HG02870 (cell line): ENCODE results near the gene TMEM39A.

Source experiments
- ATAC-seq: cut with Tn5 transposase; IDR thresholded peaks from one replicate; pipeline ENCODE4 v1.9.1; 2021; ENCODE audit warnings: mild to moderate bottlenecking, moderate library complexity; ENCODE audit not compliant: unreplicated experiment

The TMEM39A gene

GRCh38 chr3:119456469-119456868 is 6.9 kb downstream of the TMEM39A start:
- no peak for ATAC-seq

DNA sequence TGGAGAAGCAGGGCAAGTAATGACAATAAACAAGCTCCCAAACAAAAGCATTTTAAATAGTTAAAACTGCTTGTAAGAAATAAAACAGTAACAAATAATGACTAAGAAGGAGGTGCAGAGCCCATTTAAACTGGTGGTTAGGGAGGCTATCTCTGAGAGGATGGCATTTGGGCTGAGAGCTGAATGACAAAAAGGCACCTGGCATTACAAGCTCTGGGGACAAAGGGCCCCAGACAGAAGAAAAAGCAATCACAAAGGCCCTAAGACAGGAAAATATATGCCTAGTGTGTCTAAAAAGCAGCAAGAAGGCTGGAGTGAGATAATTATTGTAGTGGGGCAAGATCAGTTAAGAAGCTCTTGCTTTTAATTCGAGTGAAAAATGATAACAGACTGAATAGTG is 9.6 kb downstream of the TMEM39A start:
- ATAC-seq = no peak

DNA sequence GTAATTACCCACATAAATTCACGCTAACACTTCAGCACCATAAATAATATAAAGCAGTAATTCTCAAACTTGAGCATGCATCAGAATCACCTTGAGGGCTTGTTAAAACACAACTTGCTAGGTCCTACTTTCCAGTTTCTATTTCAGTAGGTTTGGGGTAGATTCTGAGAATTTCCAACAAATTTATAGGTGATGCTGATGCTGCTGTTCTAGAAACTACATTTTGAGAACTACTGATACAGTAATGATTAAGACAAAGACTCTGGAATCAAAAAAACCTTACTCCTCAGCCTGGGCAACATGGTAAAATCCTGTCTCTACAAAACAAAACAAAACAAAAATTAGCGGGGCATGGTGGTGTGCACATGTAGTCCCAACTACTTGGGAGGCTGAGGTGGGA is 18.8 kb downstream of the TMEM39A start:
- no peak for ATAC-seq

DNA sequence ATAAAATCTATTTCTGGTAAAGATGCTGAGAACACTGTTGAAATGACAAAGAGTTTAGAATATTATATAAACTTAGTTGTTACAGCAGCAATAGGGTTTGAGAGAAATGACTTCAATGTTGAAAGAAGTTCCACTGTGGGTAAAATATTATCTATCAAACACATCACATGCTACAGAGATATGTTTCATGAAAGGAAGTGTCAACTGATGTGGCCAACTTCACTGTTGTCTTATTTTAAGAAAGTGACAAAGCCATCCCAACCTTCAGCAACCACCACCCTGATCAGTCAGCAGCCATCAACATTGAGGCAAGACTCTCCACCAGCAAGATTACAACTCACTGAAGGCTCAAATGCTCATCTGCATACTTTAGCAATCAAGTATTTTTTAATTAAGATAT is 20.2 kb downstream of the TMEM39A start:
- ATAC-seq = no peak

DNA sequence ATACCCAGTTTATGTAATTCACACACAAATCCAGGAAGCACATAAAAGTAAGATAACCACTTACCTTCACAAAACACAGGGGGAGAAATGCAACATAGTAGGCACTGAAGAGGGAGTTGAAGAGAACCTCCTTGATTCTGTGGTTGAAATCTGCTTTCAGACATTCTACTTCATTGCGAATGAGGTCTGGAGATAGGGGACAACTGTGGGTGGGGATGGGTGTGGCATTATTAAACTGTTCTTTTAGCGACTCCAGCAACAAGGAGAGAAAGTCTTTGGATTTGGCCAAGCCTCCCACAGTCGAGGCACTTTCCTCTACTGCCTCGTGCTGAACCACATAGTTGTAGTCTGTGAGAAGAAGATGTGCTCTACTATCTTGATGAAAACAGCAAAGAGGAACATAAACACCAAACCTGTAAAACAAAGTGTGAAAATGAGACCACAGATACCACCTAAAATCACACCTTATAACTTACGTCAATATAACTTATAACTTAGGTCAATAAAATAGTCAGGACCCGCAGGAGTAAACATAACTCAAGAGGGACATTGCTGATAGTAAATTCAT is 25.6 kb downstream of the TMEM39A start:
- no peak for ATAC-seq

DNA sequence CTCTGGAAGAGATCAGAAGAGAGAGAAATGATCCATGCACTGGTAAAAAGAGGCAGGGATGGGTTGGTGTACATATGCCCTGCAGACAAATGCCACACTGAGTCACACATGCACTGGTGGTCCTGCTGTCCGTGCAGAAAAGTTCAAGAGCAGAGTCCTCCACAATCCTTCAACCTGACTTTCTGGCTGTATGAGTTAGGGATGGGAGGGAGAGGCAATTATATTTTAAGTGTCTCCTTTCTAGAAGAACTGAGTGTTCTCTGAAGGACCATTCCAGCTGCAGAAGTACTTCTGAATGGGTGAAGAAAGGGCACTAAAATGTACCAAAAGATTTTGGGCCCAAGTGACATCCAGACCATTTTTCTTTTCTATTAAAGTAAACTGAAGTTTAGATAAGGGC is 26.4 kb downstream of the TMEM39A start:
- ATAC-seq = no peak

- no peak for ATAC-seq
Observed at GRCh38 chr3:119434703-119435102, 28.7 kb downstream of the TMEM39A start.

DNA sequence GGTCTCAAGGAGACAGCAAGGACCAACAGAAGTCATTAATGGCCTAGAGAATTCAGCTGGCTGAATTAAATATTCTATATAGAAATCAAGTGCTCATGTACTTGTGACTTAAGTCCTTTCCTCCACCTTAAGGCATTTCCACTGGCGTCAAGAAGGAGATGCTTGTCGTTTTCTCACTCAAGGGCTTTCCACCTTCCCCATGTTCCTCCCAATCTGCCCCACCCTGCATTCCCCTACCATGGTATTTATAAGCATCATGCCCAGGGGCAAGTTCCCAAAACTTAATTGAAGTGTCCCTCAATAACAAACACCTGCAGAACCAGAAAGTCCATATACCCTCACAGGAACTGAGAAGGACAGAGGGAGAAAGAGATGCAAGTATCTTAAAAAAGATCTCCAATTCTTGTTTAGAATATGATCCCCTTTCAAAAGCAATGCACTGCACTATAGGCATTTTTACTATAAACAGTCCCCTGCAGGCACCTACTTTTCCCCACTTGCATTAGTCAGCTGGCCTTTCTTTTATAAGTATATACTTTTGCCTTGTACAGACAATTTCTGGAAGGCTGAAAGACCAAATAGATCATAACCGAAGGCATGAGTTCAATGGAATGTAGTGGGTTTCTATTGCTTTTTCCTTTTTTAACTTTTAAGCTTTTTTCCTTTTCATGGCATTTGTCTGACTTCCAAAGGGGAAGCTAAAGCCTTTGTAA is 29.6 kb downstream of the TMEM39A start:
- ATAC-seq = no peak

GRCh38 chr3:119428538-119428937 is 34.9 kb downstream of the TMEM39A start:
- ATAC-seq = no peak

DNA sequence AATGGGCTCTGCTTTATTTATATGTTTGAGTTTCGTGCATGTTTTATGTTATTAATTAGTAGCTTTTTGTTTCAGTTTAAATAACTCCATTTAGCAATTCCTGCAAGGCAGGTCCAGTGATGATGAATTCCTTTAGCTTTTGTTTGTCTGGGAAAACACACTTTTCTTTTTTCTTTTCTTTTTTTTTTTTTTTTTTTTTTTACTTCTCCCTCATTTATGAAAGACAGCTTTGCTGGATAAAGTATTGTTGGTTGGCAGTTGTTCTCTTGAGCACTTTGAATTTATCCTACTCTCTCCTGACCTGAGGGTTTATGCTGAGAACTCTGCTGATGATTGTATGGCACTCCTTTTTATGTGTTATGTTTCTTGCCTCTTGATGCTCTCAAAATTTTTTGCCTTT is 35.7 kb downstream of the TMEM39A start:
- ATAC-seq = no peak

- ATAC-seq = no peak
Observed at GRCh38 chr3:119420196-119420595, 43.2 kb downstream of the TMEM39A start.

- no peak for ATAC-seq
Observed at GRCh38 chr3:119418641-119419040, 44.8 kb downstream of the TMEM39A start.

DNA sequence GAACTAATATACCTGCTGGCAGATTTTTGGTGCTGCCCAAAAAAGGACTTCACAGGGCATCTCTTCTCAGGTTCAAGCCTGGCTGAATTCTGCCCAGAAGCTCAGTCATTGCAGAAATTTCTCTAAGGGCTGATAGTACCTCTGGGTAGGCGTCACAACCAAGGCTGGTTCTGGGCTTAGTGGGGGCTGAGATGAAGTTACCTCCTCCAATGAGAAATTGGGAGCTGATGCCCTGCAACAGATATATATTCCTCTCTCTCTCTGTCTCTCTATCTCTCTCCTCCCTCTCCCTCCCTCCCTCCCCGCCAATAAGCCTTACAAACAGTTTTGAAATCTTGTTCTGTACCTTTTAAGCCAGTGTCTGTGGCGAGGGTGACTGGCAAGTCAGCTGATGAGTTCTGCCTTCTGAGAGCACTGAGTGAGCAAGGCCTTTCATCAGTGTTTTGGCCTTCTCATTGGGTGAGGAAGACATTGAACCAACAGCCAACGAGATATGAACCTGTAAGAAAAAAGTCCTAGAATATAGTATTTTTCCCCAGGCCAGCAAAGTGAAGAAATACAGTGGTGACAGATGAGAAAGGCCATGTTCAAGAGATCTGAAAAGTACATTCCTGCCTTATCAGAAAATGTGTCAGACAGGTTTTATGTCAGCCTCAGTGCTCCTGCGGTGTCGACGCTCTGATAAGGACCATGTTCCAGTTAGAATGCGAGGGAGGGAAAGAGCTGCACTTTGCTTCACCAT is 45.5 kb downstream of the TMEM39A start:
- ATAC-seq = no peak

- ATAC-seq = no peak
Observed at GRCh38 chr3:119416873-119417272, 46.5 kb downstream of the TMEM39A start.

DNA sequence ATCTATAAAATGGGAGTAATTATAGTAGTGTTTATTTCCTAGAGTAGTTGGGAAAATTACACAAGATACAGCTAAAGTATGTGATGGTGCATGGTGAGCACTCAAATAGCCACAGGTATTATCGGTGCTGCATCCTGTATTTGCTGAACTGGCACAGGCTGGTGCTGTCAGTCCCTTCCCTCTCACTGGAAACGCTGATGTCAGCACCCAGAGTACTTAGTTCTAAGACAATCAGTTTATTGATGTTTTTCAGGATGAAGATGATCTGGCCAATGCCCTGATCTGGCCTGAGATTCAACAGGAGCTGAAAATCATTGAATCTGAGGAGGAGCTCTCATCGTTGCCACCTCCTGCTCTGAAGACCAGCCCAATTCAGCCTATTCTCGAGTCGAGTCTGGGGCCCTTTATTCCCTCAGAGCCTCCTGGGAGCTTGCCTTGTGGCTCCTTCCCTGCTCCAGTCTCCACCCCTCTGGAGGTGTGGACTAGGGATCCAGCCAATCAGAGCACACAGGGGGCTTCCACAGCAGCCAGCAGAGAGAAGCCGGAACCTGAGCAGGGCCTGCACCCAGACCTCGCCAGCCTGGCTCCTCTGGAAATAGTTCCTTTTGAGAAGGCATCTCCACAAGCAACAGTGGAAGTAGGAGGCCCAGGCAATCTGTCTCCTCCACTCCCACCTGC is 49.7 kb downstream of the TMEM39A start:
- ATAC-seq = no peak

GRCh38 chr3:119409844-119410243 is 53.6 kb downstream of the TMEM39A start:
- ATAC-seq = no peak

DNA sequence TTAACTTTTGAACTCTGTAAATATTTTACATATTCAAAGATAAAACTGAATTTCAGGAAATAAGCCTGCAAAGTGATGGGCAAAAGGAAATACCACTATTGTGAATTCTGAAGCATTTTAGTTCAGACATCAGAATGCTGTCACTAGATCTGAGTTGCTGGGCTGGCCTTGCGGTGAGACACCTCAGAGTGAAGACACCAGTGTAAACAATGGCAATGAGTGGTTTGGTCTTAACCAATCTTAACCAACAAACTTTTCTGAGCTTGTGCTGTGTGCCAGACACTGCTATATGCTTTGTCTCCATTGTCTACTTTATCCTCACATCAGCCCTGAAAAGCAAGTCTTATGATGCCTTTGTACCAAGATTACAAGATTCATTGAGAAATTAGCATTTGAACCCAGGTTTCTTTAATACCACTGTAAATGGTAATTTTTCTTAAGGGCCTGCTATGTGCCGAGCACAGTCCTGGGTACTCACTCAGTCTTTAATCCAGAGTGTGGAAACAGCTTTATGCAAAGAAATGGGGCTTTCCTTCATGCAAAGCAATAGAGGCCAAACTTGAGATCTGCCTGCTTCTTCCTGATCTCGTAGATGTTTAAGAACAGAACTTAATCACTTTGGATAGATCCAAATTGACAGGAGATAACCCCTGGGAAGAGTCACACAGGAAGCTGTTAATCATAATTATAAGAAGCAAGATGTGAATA is 55.0 kb downstream of the TMEM39A start:
- peak; percentile 75 for ATAC-seq

DNA sequence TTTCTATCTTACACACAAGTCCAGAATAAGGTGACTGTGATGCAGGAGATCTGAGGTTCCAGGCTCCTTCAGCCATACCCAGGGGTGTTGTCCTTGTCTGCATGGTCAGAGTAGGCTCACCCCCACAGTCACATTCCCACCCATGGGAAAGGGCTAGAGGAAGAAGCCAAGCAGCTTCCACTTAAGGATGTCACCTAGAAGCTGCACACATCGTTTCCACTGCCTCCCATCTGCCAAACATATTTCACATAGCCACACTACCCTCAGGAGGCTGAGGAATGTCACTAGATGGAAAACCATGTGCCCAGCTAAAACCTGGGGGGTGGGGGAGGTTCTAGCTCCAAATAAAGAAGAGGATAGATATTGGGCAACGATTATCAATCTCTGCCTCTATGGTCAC is 58.1 kb downstream of the TMEM39A start:
- ATAC-seq = no peak

DNA sequence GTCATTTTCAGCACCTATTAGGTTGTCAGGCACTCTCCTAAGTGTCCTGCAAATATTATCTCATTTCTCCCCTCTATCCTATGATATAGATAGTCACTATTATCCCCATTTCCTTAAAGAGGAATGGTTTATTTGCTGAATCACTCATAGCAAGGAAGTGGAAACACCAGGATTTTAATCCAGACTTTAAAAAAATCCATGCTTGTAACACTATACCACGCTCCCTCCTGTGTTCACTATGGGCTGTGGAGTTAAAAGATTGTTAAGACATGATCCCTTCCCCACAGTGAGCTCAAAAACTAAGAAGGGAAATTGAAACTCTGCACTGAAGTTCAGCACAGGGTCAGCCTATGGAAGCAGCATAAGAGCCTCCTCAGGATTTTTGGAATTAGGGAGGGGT is 60.2 kb downstream of the TMEM39A start:
- no peak for ATAC-seq

GRCh38 chr3:119402791-119403190 is 60.6 kb downstream of the TMEM39A start:
- no peak for ATAC-seq
